GM12801 (cell line): ENCODE data around the gene KIAA1549.

Experiments
- CTCF ChIP-seq: IDR thresholded peaks from one replicate; pipeline ENCODE4 v1.5.1; 2011; ENCODE audit warnings: control low read depth; ENCODE audit not compliant: insufficient read length; ENCODE audit errors: extremely low read depth

KIAA1549 gene

GRCh38 chr7:138890499-138891445, 90.4 kb downstream of the KIAA1549 start:
- TF ChIP-seq CTCF = no peak

GRCh38 chr7:138889582-138890498, 91.3 kb downstream of the KIAA1549 start:
- no peak for TF ChIP-seq CTCF

GRCh38 chr7:138887872-138888656, 93.1 kb downstream of the KIAA1549 start:
- TF ChIP-seq CTCF = no peak

GRCh38 chr7:138887085-138887710, 94.0 kb downstream of the KIAA1549 start:
- no peak for TF ChIP-seq CTCF

GRCh38 chr7:138886501-138886917, 94.7 kb downstream of the KIAA1549 start:
- no peak for TF ChIP-seq CTCF

- TF ChIP-seq CTCF = no peak
These were observed 95.6 kb downstream of the KIAA1549 start for GRCh38 chr7:138885383-138886147.
